HCT116 (cell line): ENCODE data around the gene MSH4.
"Not testable (repeated sequence)": the region's sequence is repeated elsewhere in the genome, so short reads cannot be mapped to it uniquely, and the experiment has no call there.

ENCODE experiments used
- ELF1 ChIP-seq: IDR thresholded peaks from 2 replicates; pipeline ENCODE4 v1.6.1; 2012; ENCODE audit warnings: low read depth, borderline replicate concordance
- EZH2phosphoT487 ChIP-seq: fragments of 200-600 bp; IDR thresholded peaks from 2 replicates; pipeline ENCODE4 v1.6.1; 2018; ENCODE audit warnings: antibody characterized with exemption, borderline replicate concordance
- REST ChIP-seq: IDR thresholded peaks from 2 replicates; pipeline ENCODE4 v1.6.1; 2012; ENCODE audit warnings: low read depth

- TF ChIP-seq REST, ELF1, EZH2phosphoT487: not testable (repeated sequence)
Observed at GRCh38 chr1:75943037-75943436, 146.4 kb downstream of the MSH4 start.
